NCI-H187 treated with DMSO at 0.1 percent for 48 hours (cell line): Measurements from ENCODE around the gene DNAJC28.
"Not testable (repeated sequence)": the region's sequence is repeated elsewhere in the genome, so short reads cannot be mapped to it uniquely, and the experiment has no call there.

Experiments used
- DNase-seq: peaks from one replicate; lab custom pipeline; 2025; lab: John Stamatoyannopoulos, UW

The DNAJC28 gene

GRCh38 chr21:33480481-33481103 is 10.9 kb downstream of the DNAJC28 start:
- no peak for DNase-seq

GRCh38 chr21:33479679-33480480 is 11.6 kb downstream of the DNAJC28 start, which contains the start of gene TMEM50B:
TSS of gene TMEM50B (minus strand) at chr21:33479974. CDS start at chr21:33468885, 11,089 bp downstream.
- DNase-seq, result peak; percentile 60

- no peak for DNase-seq
Measured at GRCh38 chr21:33478935-33479678, 12.4 kb downstream of the DNAJC28 start.

- no peak for DNase-seq
Measured at GRCh38 chr21:33478182-33478581, 13.3 kb downstream of the DNAJC28 start.

GRCh38 chr21:33477066-33477465 is 14.4 kb downstream of the DNAJC28 start:
- DNase-seq, result no peak

GRCh38 chr21:33473344-33473743 is 18.2 kb downstream of the DNAJC28 start:
- no peak for DNase-seq

- no peak for DNase-seq
Measured at GRCh38 chr21:33470701-33471100, 20.8 kb downstream of the DNAJC28 start.

- DNase-seq, result not testable (repeated sequence)
Measured at GRCh38 chr21:33469183-33469582, 22.3 kb downstream of the DNAJC28 start.

GRCh38 chr21:33461538-33462250 is 29.8 kb downstream of the DNAJC28 start:
- no peak for DNase-seq

- DNase-seq, result no peak
Measured at GRCh38 chr21:33458861-33459260, 32.7 kb downstream of the DNAJC28 start.

GRCh38 chr21:33455686-33456446 is 35.6 kb downstream of the DNAJC28 start:
- no peak for DNase-seq

- no peak for DNase-seq
Measured at GRCh38 chr21:33452362-33452761, 39.2 kb downstream of the DNAJC28 start.

GRCh38 chr21:33451634-33452071 is 39.9 kb downstream of the DNAJC28 start:
- DNase-seq, result no peak

- DNase-seq, result no peak
Measured at GRCh38 chr21:33449616-33450015, 41.9 kb downstream of the DNAJC28 start.

GRCh38 chr21:33446620-33447019 is 44.9 kb downstream of the DNAJC28 start:
- DNase-seq, result not testable (repeated sequence)

- no peak for DNase-seq
Measured at GRCh38 chr21:33444499-33444898, 47.0 kb downstream of the DNAJC28 start.

GRCh38 chr21:33443194-33443593 is 48.3 kb downstream of the DNAJC28 start:
- no peak for DNase-seq

- DNase-seq, result peak; percentile 60
Measured at GRCh38 chr21:33441489-33442477, 49.7 kb downstream of the DNAJC28 start.
